IMR-90 (cell line): ENCODE data around the gene CWC22. TPM values are rescaled to one million over a fixed set of nuclear protein-coding genes. Genes with fewer than 3 reads are reported as not detected.

Source experiments
- ATAC-seq: fragments of 200-7000 bp; cut with Tn5 transposase; 2 replicates; pipeline ENCODE4 v1.9.1; 2020; ENCODE audit warnings: low read depth, mild to moderate bottlenecking, moderate library complexity
- BruUV-seq: library from RNA; stranded (reverse); fragments of 400-500 nt; replicated peaks from 2 replicates; lab custom pipeline; 2021; lab: Mats Ljungman, UMichigan
- CTCF ChIA-PET: fragments of 300-600 bp; formaldehyde crosslinking; extraction: SDS; loops from one replicate; lab custom pipeline; 2021; ENCODE audit warnings: antibody characterized with exemption; lab: Yijun Ruan, JAX
- POLR2A ChIA-PET: fragments of 300-600 bp; sonication (Branson Sonifier 250); formaldehyde crosslinking; loops from one replicate; lab custom pipeline; 2022; ENCODE audit warnings: antibody characterized with exemption; ENCODE audit not compliant: unreplicated experiment; lab: Charles Lee
- DNase-seq: peaks from one replicate; pipeline ENCODE4 v3.0.0; 2013
- H2AFZ ChIP-seq: replicated peaks from 2 replicates; pipeline ENCODE3; 2013; ENCODE audit warnings: low read length, mild to moderate bottlenecking; ENCODE audit not compliant: poor library complexity
- H2AK5ac ChIP-seq: 2 replicates; pipeline ENCODE4 v1.6.1; 2013; ENCODE audit warnings: low read depth, low read length, inconsistent platforms
- H2AK9ac ChIP-seq: replicated peaks from 2 replicates; pipeline ENCODE3; 2013; ENCODE audit warnings: mild to moderate bottlenecking, low read depth, low read length, moderate library complexity; ENCODE audit not compliant: poor library complexity
- H2BK120ac ChIP-seq: 2 replicates; pipeline ENCODE4 v1.6.1; 2013; ENCODE audit warnings: low read depth, low read length, inconsistent platforms
- H2BK15ac ChIP-seq: 3 replicates; pipeline ENCODE4 v1.6.1; 2013; ENCODE audit warnings: low read depth, low read length, inconsistent platforms
- H2BK20ac ChIP-seq: 2 replicates; pipeline ENCODE4 v1.6.1; 2013; ENCODE audit warnings: low read depth, mild to moderate bottlenecking, inconsistent platforms, low read length, moderate library complexity
- H2BK5ac ChIP-seq: 2 replicates; pipeline ENCODE4 v1.6.1; 2013; ENCODE audit warnings: mild to moderate bottlenecking, low read depth, low read length, inconsistent platforms; ENCODE audit not compliant: poor library complexity, severe bottlenecking
- H3K14ac ChIP-seq: replicated peaks from 2 replicates; pipeline ENCODE4 v1.6.1; 2013; ENCODE audit warnings: low read depth, low read length, inconsistent platforms
- H3K18ac ChIP-seq: 2 replicates; pipeline ENCODE4 v1.6.1; 2013; ENCODE audit warnings: low read depth, low read length, control low read depth
- H3K23ac ChIP-seq: 2 replicates; pipeline ENCODE4 v1.6.1; 2013; ENCODE audit warnings: low read depth, low read length, inconsistent platforms
- H3K27ac ChIP-seq: 2 replicates; pipeline ENCODE4 v1.5.1; 2013; ENCODE audit warnings: mild to moderate bottlenecking, control low read depth, low read length; ENCODE audit not compliant: insufficient read depth
- H3K27me3 ChIP-seq: 2 replicates; pipeline ENCODE4 v1.6.1; 2013; ENCODE audit warnings: low read length; ENCODE audit not compliant: control insufficient read depth, insufficient read depth
- H3K36me3 ChIP-seq: 2 replicates; pipeline ENCODE4 v1.6.1; 2013; ENCODE audit warnings: low read length, mixed read lengths; ENCODE audit not compliant: control insufficient read depth, insufficient read depth
- H3K4ac ChIP-seq: 2 replicates; pipeline ENCODE4 v1.6.1; 2013; ENCODE audit warnings: low read depth, low read length, inconsistent platforms
- H3K4me1 ChIP-seq: 2 replicates; pipeline ENCODE4 v1.6.1; 2013; ENCODE audit warnings: low read length, mixed read lengths; ENCODE audit not compliant: control insufficient read depth, insufficient read depth
- H3K4me2 ChIP-seq: 2 replicates; pipeline ENCODE4 v1.6.1; 2013; ENCODE audit warnings: low read depth, mild to moderate bottlenecking, control low read depth, low read length, moderate library complexity
- H3K4me3 ChIP-seq: 2 replicates; pipeline ENCODE4 v1.5.1; 2013; ENCODE audit warnings: low read depth, mild to moderate bottlenecking, control low read depth, low read length, moderate library complexity; ENCODE audit not compliant: insufficient read depth
- H3K56ac ChIP-seq: 2 replicates; pipeline ENCODE4 v1.6.1; 2013; ENCODE audit warnings: low read length, inconsistent platforms; ENCODE audit not compliant: insufficient read depth; ENCODE audit errors: extremely low read depth
- H3K79me1 ChIP-seq, 2 experiments: 2 replicates each; pipeline ENCODE4 v1.6.1; 2013; ENCODE audit warnings: low read length in 2 of 2, inconsistent platforms in 1 of 2, low read depth in 1 of 2
- H3K9ac ChIP-seq: 2 replicates; pipeline ENCODE4 v1.6.1; 2013; ENCODE audit warnings: low read depth, low read length, control low read depth
- H3K9me1 ChIP-seq: 2 replicates; pipeline ENCODE4 v1.6.1; 2013; ENCODE audit warnings: low read length, inconsistent platforms; ENCODE audit not compliant: insufficient read depth
- H3K9me3 ChIP-seq: 2 replicates; pipeline ENCODE4 v1.6.1; 2013; ENCODE audit warnings: low read length; ENCODE audit not compliant: control insufficient read depth, insufficient read depth
- H4K20me1 ChIP-seq: 2 replicates; pipeline ENCODE4 v1.6.1; 2013; ENCODE audit warnings: low read length, inconsistent platforms; ENCODE audit not compliant: insufficient read depth
- H4K5ac ChIP-seq: 2 replicates; pipeline ENCODE4 v1.6.1; 2013; ENCODE audit warnings: mild to moderate bottlenecking, low read depth, low read length, control low read depth
- H4K8ac ChIP-seq, 2 experiments: 2 replicates each; pipeline ENCODE4 v1.6.1; 2013; ENCODE audit warnings: low read depth in 2 of 2, low read length in 2 of 2, control low read depth in 1 of 2, inconsistent platforms in 1 of 2
- H4K91ac ChIP-seq: 2 replicates; pipeline ENCODE4 v1.6.1; 2013; ENCODE audit warnings: low read depth, low read length, inconsistent platforms; ENCODE audit not compliant: insufficient read depth
- FOS ChIP-seq: fragments of 150-350 bp; IDR thresholded peaks from 2 replicates; pipeline ENCODE4 v1.6.1; 2016; ENCODE audit warnings: low read depth, low read length
- MAZ ChIP-seq: IDR thresholded peaks from 2 replicates; pipeline ENCODE4 v1.6.1; 2012; ENCODE audit warnings: low read depth, mild to moderate bottlenecking, low read length, improper control_type of control experiment, moderate library complexity, borderline replicate concordance
- MXI1 ChIP-seq: IDR thresholded peaks from 2 replicates; pipeline ENCODE4 v1.6.1; 2012; ENCODE audit warnings: low read depth, mild to moderate bottlenecking, low read length, moderate library complexity, borderline replicate concordance
- NFE2L2 ChIP-seq: fragments of 150-350 bp; IDR thresholded peaks from 2 replicates; pipeline ENCODE4 v1.6.1; 2016; ENCODE audit warnings: low read depth, mild to moderate bottlenecking, low read length
- RCOR1 ChIP-seq: IDR thresholded peaks from 2 replicates; pipeline ENCODE4 v1.6.1; 2012; ENCODE audit warnings: mild to moderate bottlenecking, low read length, improper control_type of control experiment; ENCODE audit not compliant: insufficient replicate concordance
- RFX5 ChIP-seq: IDR thresholded peaks from 2 replicates; pipeline ENCODE4 v1.8.0; 2012; ENCODE audit warnings: low read depth, mild to moderate bottlenecking, low read length, moderate library complexity
- SMC3 ChIP-seq: fragments of 150-350 bp; IDR thresholded peaks from 2 replicates; pipeline ENCODE4 v1.6.1; 2016; ENCODE audit warnings: low read depth, mild to moderate bottlenecking, antibody characterized with exemption, low read length, moderate library complexity
- WGBS, 2 experiments: methylation state at CpG; one replicate each; pipeline versions ENCODE4 v1.1.5 to v1.1.7; 2013; ENCODE audit warnings: missing lambda C conversion rate in 2 of 2; ENCODE audit not compliant: insufficient read length in 1 of 2; ENCODE audit errors: extremely low coverage in 2 of 2; 5-methylcytosine and 5-hydroxymethylcytosine counted together
- dilution Hi-C: fragments of 300-500 bp; cut with HindIII; formaldehyde crosslinking; loops from one replicate; pipeline ENCODE4 v1.14.3; 2018; ENCODE audit warnings: low sequenced_read_pairs; ENCODE audit not compliant: unreplicated experiment
- in situ Hi-C: fragments of 300-500 bp; cut with MboI; formaldehyde crosslinking; loops from 3 replicates; pipeline ENCODE4 v1.14.3; 2019; ENCODE audit warnings: low sequenced_read_pairs, inconsistent platforms, mixed read lengths
- intact Hi-C: fragments of 100-400 bp; cut with micrococcal nuclease; formaldehyde crosslinking; loops from 2 replicates; pipeline ENCODE4 v1.10.0; 2022
- polyA plus RNA-seq, 3 experiments: library from polyadenylated mRNA; depleted of rRNA; stranded (reverse); fragments of >200 nt; gene quantifications; 2 replicates each; pipeline ENCODE4 v1.2.3, GENCODE V29; 2012; ENCODE audit warnings: low replicate concordance in 1 of 3
- total RNA-seq: library from RNA; depleted of rRNA; stranded (reverse); fragments of >200 nt; gene quantifications from 2 replicates; pipeline ENCODE4 v1.2.3, GENCODE V29; 2012

The CWC22 gene
- total and polyA plus RNA-seq, 2 of the 4 experiments (the other 2 are of a cell fraction): 4.5 to 17.9 TPM

- POLR2A ChIA-PET: no interaction called here
These were observed 2.4 kb downstream of the CWC22 start for GRCh38 chr2:180004731-180005130.

More at GRCh38 chr2:180004731-180005130, 2.4 kb downstream of the CWC22 start:
- intact Hi-C loops (loop anchor here (5.0 kb wide), 1 partner anchor 73 kb away; no protein-coding TSS in a partner anchor), in situ Hi-C loops (no loop called here), dilution Hi-C loops (no loop called here)
- no peaks in the 10 kb centered on the region for H3K9me1 ChIP-seq
- H2BK15ac ChIP-seq: no peak overlapping the region
- no peak overlapping the region for H4K5ac ChIP-seq
- peaks cover 26 to 57% of the 10 kb centered on the region in 2 experiments for H3K79me1 ChIP-seq
- H2AFZ ChIP-seq: no peak overlapping the region
- no peaks in the 10 kb centered on the region for H3K4me1 ChIP-seq
- no peak for ATAC-seq
- H3K9me3 ChIP-seq: no peaks in the 10 kb centered on the region
- H4K91ac ChIP-seq: no peak overlapping the region
- H3K4me3 ChIP-seq: no peak overlapping the region
- H3K14ac ChIP-seq: no peak overlapping the region
- H3K4me2 ChIP-seq: no peak overlapping the region
- no peak overlapping the region for H4K8ac ChIP-seq
- no peak overlapping the region for H2BK20ac ChIP-seq
- H2BK120ac ChIP-seq: no peak overlapping the region
- no peak overlapping the region for H2BK5ac ChIP-seq
- CTCF ChIA-PET: no interaction called here
- H2AK5ac ChIP-seq: no peak overlapping the region
- peak; percentile 13 for DNase-seq
- no peak overlapping the region for H3K9ac ChIP-seq
- no peak overlapping the region for H3K56ac ChIP-seq
- TF ChIP-seq RCOR1 (no peak), SMC3 (no peak), RFX5 (no peak), FOS (no peak), MXI1 (no peak), MAZ (no peak), NFE2L2 (no peak)
- H3K36me3 ChIP-seq: no peaks in the 10 kb centered on the region
- H3K27me3 ChIP-seq: no peaks in the 10 kb centered on the region
- H2AK9ac ChIP-seq: no peak overlapping the region
- no peak overlapping the region for H3K18ac ChIP-seq
- BruUV-seq: no TSS peak
- peaks cover 3% of the 10 kb centered on the region; the same call in 1 of the 2 replicates for H4K20me1 ChIP-seq
- no CpG with 5 or more reads among the region's 5 CpGs for WGBS, 2 experiments
- H3K4ac ChIP-seq: no peak overlapping the region
- no peak overlapping the region for H3K27ac ChIP-seq
- no peak overlapping the region for H3K23ac ChIP-seq
